Measurements from ENCODE around the gene MORN2.

MORN2 gene

GRCh38 chr2:38892819-38893218 lies 17.0 kb downstream of the MORN2 start:
- no peak for DNase-seq

DNA sequence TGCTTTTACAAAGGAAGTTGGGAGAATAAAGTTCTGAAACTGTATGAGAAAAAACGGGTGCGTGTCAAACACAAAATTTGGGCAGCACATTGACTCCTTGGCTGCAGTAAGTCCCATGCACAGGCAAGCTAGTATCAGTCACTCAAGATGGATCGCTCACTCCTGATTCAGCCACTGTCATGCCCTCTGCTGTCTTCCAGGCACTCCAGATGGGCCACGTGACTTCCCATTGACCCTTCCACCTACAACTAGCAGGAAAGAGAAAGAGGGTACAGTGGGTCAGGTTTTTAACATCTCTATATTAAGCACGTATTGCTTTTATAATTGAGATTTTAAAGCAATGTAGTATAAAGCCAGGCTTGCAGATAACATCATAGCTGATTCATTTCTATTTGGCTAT lies 22.5 kb downstream of the MORN2 start:
- no peak for DNase-seq

DNA sequence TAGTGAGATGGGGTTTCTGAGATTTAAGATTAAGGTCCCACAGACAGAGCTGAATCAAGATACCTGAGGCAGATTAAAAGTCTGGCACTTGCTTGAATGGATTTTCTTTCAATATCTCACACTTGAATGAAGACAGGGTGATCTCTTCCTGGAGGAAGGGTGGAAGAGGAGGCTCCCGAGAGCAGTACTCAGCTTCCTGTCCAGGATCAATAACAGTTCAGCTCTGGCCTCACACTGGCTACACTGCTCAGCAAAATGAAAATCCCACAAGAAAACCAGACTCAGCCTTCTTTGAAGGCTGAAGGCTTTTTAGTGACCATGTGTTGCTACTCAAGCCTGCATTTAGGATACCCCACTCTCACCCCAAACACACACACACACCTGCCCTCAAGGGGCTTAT lies 24.9 kb downstream of the MORN2 start:
- DNase-seq = no peak

GRCh38 chr2:38905251-38905650 lies 29.5 kb downstream of the MORN2 start:
- DNase-seq = no peak

DNA sequence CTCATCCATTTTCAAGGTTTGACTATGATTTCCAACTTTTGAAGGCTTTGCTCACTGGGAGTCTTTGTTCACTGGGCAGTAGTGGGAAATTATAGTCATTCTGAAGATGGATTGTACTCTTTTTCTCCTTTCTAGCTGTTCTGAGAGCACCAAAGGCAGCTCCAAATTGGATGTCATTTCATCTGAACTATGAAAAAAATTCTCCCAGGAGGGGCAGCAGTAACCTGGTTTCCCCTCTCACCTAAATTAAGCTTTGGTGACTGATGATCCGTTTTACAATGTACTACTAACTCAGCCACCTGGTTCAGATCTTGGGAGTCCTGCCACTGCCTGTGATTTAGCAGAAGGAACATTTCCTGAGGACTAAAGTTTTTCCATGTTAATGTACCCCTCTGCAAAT lies 31.5 kb downstream of the MORN2 start:
- DNase-seq = no peak

- no peak for DNase-seq
Measured at GRCh38 chr2:38907743-38908562, 32.2 kb downstream of the MORN2 start.

DNA sequence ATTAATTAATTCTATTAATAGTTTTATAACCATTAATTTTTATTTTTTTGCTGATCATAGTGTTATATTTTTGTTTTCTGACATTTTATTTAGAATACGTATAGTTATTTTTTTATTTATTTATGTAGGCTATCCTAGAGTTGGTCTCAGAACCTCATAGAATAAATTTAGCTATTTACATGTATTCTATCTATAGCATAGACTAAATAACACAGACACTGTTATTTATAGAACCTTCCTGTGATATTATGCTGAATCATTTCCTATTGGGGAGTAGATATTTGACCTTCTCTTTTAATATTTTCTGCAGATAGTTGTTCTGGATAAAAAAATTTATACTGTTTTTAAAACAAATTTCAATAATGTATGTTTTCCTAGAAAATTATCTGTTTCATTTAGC lies 34.1 kb downstream of the MORN2 start:
- DNase-seq = no peak

DNA sequence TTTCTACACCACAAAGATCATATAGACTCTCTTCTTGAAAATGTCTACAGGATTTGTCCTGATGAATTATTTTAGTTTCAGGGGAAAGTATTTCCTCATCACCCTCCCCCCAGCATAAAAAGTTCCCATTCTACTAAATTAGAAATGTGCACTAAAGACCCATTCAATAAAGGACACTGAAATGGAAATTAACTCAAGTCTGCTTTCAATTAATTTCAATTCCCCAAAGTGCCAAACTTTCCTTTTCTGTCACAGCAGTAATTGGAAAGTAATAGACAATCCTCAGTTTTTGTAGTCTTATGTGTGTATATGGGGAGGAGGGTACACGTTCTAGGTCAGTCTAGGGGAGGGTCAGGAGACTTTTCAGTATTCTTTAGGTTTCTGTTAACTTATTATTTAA lies 35.4 kb downstream of the MORN2 start:
- no peak for DNase-seq

DNA sequence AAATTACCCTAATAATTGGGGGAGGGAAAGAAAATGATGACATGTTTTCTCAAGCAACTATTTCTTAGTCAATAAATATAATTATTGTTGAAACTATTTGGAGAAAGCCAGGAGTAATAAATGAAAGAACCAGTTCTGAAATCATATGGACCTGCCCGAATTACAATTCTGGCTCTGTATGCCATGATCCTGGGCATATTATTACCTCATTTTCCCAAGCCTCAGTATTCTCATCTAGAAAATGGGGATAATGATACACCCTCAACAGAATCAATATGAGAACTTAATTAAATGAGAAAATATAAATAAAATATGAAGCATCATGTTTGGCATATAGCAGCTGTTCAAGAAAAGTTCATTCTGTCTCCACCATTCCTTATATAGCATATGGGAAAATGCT lies 36.8 kb downstream of the MORN2 start:
- DNase-seq = no peak

- DNase-seq = no peak
Measured at GRCh38 chr2:38922389-38922788, 46.6 kb downstream of the MORN2 start.

DNA sequence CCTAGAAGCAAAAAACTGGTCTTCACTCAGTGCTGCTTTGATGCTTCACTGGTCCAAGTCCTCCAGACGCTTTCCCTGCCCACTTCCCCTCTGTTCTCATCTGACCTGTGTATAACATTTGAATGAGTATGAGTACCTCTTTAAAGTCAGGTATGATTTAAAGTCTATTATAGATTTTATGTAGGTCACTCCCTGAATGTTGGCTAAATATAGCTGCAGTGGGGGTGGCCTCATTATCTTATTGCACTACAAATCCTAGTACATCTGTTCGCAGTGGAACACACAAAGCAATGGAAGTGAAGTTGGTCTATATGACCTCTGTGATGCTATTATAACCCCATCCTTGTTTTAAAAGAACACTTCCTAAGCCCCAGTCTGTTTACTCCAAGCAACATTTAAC lies 47.1 kb downstream of the MORN2 start:
- no peak for DNase-seq

GRCh38 chr2:38925982-38926381 lies 50.2 kb downstream of the MORN2 start:
- DNase-seq = no peak

- DNase-seq = no peak
Measured at GRCh38 chr2:38930600-38930999, 54.8 kb downstream of the MORN2 start.

Measured in activated CD4-positive, alpha-beta T cell treated with anti-CD3 and anti-CD28 coated beads, Interleukin-2, amount 50 U/mL, for 1 hour (primary cell).